Measurements from ENCODE around the gene BNIP5. TPM values are rescaled to one million over a fixed set of nuclear protein-coding genes. Genes with fewer than 3 reads are reported as not detected.
A peak's percentile ranks its signal among the peaks of the same experiment; 100 is the strongest.

BNIP5 gene
- total RNA-seq, 1 experiment from 2014 or later = not detected

GRCh38 chr6:36296240-36296639, 40.4 kb downstream of the BNIP5 start:
- DNase-seq (ENCODE audit: low read depth) = no peak

DNA sequence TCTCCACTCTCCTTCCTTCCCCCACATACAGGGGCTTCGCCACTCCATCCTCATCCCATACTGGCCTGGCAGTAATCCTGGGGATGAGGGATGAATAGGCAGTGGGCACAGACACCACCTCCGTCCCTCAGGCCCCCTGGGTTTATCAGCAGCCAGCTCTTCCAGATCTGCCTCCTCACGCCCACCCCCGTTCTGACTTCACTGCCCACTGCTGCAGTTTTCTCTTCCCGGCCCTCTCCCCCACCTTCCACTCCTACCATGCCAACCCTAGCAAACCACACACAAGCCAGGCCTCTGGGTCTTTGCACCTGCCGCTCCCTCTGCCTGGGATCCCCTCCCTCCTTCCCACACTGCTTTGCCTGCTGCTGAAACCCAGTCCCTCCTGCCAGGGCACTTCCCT, 44.5 kb downstream of the BNIP5 start:
- no peak for DNase-seq (ENCODE audit: low read depth)

DNA sequence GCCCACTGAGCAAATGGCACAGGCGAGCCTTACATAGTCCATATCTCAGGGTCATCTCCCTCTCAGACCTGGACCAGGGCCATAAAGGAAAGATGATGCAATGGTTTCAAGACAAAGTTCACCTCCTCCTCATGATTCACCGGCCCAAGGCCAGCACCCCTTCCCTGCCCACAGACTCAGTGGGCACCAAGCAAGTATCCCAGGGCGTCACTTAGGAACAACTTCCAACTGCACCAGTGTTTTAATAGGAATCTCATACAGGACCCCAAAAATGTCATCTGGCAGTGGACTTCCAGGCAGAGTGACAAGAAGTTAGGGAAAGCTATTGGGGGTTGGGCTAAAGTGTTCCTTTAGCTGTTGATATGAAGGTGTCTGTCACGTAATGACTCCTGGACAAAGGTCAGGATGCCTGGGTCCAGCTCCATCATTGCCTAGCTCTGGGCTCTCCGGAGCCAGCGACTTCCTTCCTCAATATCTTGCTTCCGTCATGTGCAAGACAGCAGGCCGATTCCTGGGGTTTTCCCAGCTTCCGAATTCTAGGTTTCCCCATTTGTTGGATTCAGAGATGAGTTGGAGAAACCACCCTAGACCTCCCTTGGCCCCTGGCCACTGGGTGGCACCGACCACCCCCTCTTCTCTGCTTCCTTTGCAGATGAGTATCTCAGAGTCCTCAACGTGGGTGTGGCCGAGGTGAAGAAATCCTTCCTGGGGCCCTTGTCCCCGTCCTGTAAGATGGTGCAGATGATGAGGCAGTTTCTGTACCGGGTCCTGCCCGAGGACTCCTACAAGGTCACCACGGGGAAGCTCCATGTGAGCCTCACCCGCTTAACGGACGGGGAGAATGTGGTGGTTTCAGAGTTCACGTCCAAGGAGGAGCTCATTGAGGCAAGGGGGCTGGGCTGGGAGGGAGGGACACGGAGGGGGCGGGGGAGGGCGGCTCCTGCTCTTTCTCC, 45.7 kb downstream of the BNIP5 start:
- DNase-seq (ENCODE audit: low read depth) = peak; percentile 47

DNA sequence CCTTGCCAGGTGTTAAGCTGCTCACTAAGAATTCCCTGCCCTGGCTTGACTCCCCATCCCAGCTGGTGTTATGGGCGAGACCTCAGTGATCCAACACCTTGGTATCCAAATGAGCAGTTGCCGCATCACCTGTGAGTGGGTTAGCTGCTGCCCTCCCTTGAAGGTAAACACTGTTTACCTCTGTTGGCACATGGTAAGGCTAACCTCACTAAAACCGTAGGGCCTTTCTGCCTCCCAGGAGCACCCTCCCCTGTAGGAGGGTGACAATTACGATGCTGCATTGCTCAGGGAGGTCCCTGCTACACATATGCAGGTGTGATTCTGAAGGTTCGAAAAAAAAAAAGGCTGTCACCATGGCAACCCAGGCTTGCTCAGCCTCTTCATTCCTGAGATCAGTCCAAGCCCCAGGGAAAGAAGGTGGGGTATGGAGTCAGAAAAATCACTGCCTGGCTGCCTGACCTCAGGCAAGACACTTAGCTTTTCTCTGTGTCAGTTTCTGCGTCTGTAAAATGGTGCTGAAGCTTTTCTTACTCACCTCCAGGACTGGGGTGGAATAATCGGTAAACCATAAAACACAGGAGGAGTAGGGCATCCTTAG, 47.3 kb downstream of the BNIP5 start:
- no peak for DNase-seq (ENCODE audit: low read depth)

- DNase-seq (ENCODE audit: low read depth) = no peak
These were observed 49.8 kb downstream of the BNIP5 start for GRCh38 chr6:36286858-36287257.

DNA sequence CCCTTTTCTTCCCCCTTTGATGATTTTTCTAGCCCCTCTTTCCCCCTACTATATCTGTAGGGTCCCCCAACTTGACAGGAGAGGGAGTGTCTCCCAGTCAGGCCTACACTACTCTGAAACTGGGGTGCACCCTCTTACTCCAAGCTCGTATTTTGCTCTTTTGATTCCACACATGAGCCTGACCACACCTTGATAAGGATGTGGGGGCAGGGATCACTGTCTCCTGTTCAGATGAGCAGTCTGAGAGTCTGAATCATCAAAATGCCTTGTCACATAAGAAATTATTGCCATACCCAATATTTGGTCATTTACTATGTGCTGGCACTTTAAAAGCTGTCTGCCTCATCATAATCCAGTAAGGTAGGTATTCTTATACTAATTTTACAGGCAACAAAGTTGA, 50.9 kb downstream of the BNIP5 start:
- DNase-seq (ENCODE audit: low read depth) = no peak

GRCh38 chr6:36285187-36285671, 51.5 kb downstream of the BNIP5 start:
- no peak for DNase-seq (ENCODE audit: low read depth)

- DNase-seq (ENCODE audit: low read depth) = no peak
These were observed 52.3 kb downstream of the BNIP5 start for GRCh38 chr6:36284359-36284758.

- DNase-seq (ENCODE audit: low read depth) = no peak
These were observed 53.1 kb downstream of the BNIP5 start for GRCh38 chr6:36283608-36284007.

- DNase-seq (ENCODE audit: low read depth) = no peak
These were observed 55.7 kb downstream of the BNIP5 start for GRCh38 chr6:36280983-36281382.

DNA sequence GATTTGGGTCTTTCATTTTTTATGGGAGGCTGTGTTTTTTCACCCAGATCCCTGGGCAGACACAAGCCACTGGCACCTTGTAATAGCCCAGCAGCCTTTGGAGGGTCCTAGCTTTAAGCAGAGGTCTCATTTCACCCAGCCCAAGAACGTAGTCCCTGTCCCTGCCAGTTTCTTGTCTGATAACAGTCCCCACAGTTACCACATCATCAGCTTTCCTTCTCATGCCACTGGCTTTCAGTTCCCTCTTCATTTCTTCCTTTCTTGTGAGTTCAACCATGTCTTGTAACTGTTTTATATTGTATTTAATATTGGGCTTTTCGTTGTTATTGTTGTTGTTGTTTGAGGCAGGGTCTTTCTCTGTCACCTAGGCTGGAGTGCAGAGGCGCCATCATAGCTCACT, 56.2 kb downstream of the BNIP5 start:
- no peak for DNase-seq (ENCODE audit: low read depth)

- DNase-seq (ENCODE audit: low read depth) = no peak
These were observed 58.7 kb downstream of the BNIP5 start for GRCh38 chr6:36277946-36278470.

DNA sequence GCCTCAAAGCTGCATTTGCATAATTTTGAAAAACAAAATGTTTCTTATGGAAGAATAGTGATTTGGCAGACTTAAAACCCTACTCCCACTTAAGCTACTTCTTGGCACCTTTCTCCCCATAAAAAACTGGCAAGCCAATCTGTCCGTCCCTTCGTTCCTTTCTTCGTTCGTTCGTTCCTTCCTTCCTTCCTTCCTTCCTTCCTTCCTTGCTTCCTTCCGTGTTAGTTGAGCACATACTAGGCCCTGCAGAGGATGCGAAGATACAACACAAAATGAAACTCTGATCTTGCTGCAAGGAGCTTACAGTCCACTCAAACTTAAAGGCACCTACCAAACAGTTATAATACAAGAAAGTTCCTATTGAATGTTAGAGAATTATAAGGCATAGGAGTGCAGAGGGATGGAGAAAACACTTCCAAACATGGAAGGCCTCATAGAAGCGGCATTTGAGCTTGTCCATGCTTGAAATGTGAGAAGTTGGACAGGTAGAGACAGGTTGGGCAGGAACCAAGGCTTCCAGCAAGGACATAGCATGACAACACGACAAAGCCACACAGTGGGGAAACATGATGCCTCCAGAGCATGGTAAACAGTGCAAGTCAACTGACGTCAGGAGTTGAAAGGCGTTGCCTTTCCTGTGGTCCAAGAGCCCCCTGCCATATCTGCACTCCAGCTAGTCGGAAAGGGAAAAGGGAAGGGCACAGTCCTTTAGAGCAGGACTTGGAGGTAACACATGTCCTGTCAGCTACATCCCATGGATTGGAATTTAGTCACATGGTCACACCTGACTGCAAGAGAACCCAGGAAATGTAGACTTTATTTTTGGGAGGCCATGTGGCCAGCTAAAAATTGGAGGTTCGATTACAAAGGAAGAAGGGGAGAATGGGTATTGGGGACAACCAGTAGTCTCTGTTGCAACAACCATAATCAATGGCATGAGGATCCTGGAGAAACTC, 59.8 kb downstream of the BNIP5 start:
- no peak for DNase-seq (ENCODE audit: low read depth)

DNA sequence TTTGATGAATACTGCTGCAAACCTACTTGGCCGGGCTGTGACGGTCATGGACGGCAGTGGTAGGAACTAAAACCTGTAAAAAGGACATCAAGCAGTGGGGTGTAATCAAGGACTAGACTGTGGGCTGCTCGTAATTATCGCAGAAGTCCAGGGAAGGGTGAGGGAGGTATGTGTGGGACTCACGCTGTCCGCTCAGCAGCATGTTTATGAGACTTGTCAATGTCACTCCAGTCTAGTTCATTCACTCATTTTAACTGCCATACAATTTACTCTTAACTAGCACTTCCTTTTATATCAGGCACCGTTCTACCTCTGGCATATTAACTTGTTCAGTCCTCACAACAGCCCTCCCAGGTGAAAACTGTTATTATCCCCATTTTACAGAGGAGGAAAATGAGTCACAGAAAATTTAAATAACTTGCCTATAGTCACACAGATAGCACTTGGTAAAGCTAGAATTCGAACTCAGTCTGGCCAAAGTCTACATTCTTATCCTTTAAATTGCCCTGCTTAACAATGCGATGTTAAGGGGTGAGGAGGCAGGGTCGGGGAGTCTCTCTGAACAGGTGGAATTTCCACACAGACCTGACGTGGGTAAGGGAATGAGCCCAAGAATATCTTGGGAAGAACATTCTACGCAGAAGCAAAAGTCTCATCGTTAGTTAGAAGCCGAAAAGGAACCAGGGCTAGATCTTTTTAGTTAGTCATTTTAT, 62.7 kb downstream of the BNIP5 start:
- no peak for DNase-seq (ENCODE audit: low read depth)

- DNase-seq (ENCODE audit: low read depth) = no peak
These were observed 63.6 kb downstream of the BNIP5 start for GRCh38 chr6:36273067-36273466.

DNA sequence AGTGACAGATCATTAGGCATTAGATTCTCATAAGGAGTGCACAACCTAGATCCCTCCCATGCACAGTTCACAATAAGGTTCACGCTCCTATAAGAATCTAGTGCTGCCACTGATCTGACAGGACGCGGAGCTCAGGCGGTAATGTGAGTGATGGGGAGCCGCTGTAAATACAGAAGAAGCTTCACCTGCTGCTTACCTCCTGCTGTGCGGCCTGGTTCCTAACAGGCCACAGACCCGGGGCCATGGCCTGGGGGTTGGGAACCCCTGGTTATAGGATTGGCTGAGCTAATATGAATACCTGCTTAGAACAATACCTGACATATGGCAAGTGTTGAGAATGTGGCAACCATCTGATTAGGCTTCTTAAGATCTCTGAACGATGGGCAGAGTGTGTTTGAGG, 64.5 kb downstream of the BNIP5 start:
- DNase-seq (ENCODE audit: low read depth) = no peak

GRCh38 chr6:36269834-36270705, 66.6 kb downstream of the BNIP5 start, which contains the start of gene PNPLA1:
Gene PNPLA1, plus strand, starts transcription at chr6:36270060. Its CDS starts 400 bp downstream, at chr6:36270460.
- no peak for DNase-seq (ENCODE audit: low read depth)

DNA sequence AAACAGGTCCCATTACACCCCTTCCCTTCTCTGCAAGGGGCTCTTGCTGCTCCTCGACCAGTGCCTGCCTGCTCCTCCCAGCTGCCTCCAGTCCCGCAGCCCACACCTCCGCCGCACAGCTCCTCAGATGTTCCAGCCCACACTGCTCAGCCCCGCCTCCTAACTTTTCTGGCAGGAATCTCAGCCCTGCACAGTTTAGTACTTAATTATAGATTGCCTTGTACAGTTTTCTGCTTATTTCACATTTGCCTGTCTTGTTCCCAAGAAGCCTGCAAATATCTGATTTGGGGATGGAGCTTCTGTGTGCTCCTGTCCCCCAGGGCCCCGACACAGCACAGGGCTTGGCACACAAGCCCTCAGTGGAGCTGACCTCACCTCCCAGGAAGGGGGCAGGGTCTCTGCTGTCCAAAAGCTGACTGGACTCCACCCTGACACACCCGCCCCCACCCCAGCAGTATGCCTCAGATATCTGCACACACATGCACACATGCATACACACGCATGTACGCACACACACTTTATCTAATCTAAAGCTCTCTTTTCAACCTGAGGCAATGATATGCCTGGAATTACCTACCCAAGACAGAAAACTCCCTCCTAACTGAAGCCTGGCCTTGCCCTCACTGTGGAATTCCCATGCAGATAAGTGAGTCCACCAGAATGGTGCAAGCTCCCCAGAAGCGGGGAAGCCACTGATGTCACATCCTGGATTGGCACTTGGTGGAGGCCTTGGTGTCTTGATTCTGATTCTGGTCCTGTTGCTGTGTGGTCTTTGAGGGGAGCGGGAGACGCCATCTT, 68.0 kb downstream of the BNIP5 start:
- DNase-seq (ENCODE audit: low read depth) = peak; percentile 9

All from RPMI7951 (cell line).